Measurements from ENCODE around the gene CHSY1. TPM values are rescaled to one million over a fixed set of nuclear protein-coding genes. Genes with fewer than 3 reads are reported as not detected.

The CHSY1 gene
- total and polyA plus RNA-seq, 10 of the 15 experiments (the other 5 are each of a cell fraction or from before 2014, with no cell fraction given), result 1.4 to 31.2 (median 10.5) TPM

- TF ChIP-seq RELA (IDR thresholded peaks at IDR 0.05; ENCODE audit: borderline replicate concordance, partially characterized antibody) (no peak), YY1 (IDR thresholded peaks at IDR 0.05; ENCODE audit: low read depth, low read length) (no peak), PRDM15 (CRISPR knock-in tag; IDR thresholded peaks at IDR 0.05) (no peak), YBX1 (IDR thresholded peaks at IDR 0.05) (no peak), HDAC2 (IDR thresholded peaks at IDR 0.05) (no peak)
Observed at GRCh38 chr15:101216100-101216499, 35.7 kb downstream of the CHSY1 start (continued).

GRCh38 chr15:101215681-101216080 lies 36.2 kb downstream of the CHSY1 start:
- no peak for DNase-seq (ENCODE audit: low read depth, low spot score)
- ChIA-PET CTCF (interaction anchor here (0.8 to 1.1 kb wide), 3 partner anchors 11 to 43 kb away, joined by 3 to 4 read pairs (median 3); no protein-coding TSS in a partner anchor), SMC1A (ENCODE audit: uncharacterized antibody, unreplicated experiment) (interaction anchor here (0.8 to 2.6 kb wide), 8 partner anchors 10 to 32 kb away, joined by 3 to 8 read pairs (median 4); no protein-coding TSS in a partner anchor), RAD21 (ENCODE audit: unreplicated experiment) (interaction anchor here (1.1 kb wide), 2 partner anchors 27 to 28 kb away, joined by 3 read pairs; no protein-coding TSS in a partner anchor), POLR2A (interaction anchor here (1.9 kb wide), 1 partner anchor 10 kb away, joined by 9 read pairs; no protein-coding TSS in a partner anchor)
- no peak overlapping the region for H3K27ac ChIP-seq (ENCODE audit: control insufficient read depth, insufficient read depth)
- no peaks in the 10 kb centered on the region for H3K27me3 ChIP-seq (replicated peaks in 1 of 2; ENCODE audit: control insufficient read depth in 2 of 2, insufficient read depth in 2 of 2, low read length in 1 of 2)
- intact Hi-C loops (cut with micrococcal nuclease; ENCODE audit: unreplicated experiment), result no loop called here
- H3K4me3 ChIP-seq, result no peak overlapping the region
- H3K4me1 ChIP-seq (ENCODE audit: control insufficient read depth, insufficient read depth, low read length), result 0 out of 2 replicates have a peak, but pooled peaks cover 3% of the 10 kb centered on the region
- in situ Hi-C loops (cut with MboI), result no loop called here
- H3K9ac ChIP-seq (ENCODE audit: control insufficient read depth, insufficient read depth, low read length), result no peak overlapping the region
- H3K4me2 ChIP-seq (ENCODE audit: control insufficient read depth, insufficient read depth), result no peak overlapping the region
- no peak overlapping the region for H2AFZ ChIP-seq (ENCODE audit: control insufficient read depth, low read depth, low read length)
- no peak for FAIRE-seq
- H3K9me3 ChIP-seq (replicated peaks; ENCODE audit: control insufficient read depth, insufficient read depth, low read length), result no peaks in the 10 kb centered on the region
- peaks cover 3 to 7% of the 10 kb centered on the region in 2 experiments; a peak in 3 of 4 replicates for H3K36me3 ChIP-seq (ENCODE audit: control insufficient read depth in 2 of 2, insufficient read depth in 2 of 2, low read length in 1 of 2)
- TF ChIP-seq BCL3 (IDR thresholded peaks at IDR 0.05; ENCODE audit: borderline replicate concordance, insufficient read depth, low read depth, low read length, poor library complexity, severe bottlenecking) (no peak), MYB (IDR thresholded peaks at IDR 0.05; ENCODE audit: borderline replicate concordance, low read depth, low read length) (no peak), MEF2B (IDR thresholded peaks at IDR 0.05; ENCODE audit: partially characterized antibody, poor library complexity, severe bottlenecking) (no peak), KAT2A (conservative IDR thresholded peaks at IDR 0.05; ENCODE audit: control insufficient read depth, low read depth, low read length) (no peak), SUZ12 (IDR thresholded peaks at IDR 0.05; ENCODE audit: unreplicated experiment) (no peak)
- peaks cover 48% of the 10 kb centered on the region for H3K79me2 ChIP-seq (ENCODE audit: control insufficient read depth, insufficient read depth, low read length)
- WGBS (ENCODE audit: insufficient coverage, insufficient replicate concordance, low lambda C conversion rate, missing lambda C conversion rate), result 98% methylated on average over 4 of the region's 4 CpGs
- ATAC-seq, result no peak
- peaks cover 1% of the 10 kb centered on the region; the same call in 1 of the 2 replicates for H4K20me1 ChIP-seq (ENCODE audit: control insufficient read depth, insufficient read depth)
- no TSS peak for BruUV-seq (replicated peaks)

Data from GM12878 (cell line).